Gastroesophageal sphincter (tissue), 3 donors: ENCODE measurements around the gene CUL9.

ENCODE experiments used
- CTCF ChIP-seq, 4 experiments: fragments of 200-600 bp in 2 of 4; fragments of 450-650 bp in 2 of 4; sonication (generic) in 1 of 4; IDR thresholded peaks; one replicate each; pipeline ENCODE4 v1.5.1; 2017 to 2019; ENCODE audit warnings: antibody characterized with exemption in 4 of 4, mild to moderate bottlenecking in 2 of 4, moderate library complexity in 2 of 4
- EP300 ChIP-seq: sonication (generic); formaldehyde crosslinking; IDR thresholded peaks from one replicate; pipeline ENCODE4 v1.6.1; 2017; ENCODE audit warnings: antibody characterized with exemption, mild to moderate bottlenecking
- POLR2A ChIP-seq, 2 donors: fragments of 450-650 bp; IDR thresholded peaks; one replicate each; pipeline ENCODE4 v1.6.1; 2017; ENCODE audit warnings: antibody characterized with exemption in 2 of 2, mild to moderate bottlenecking in 2 of 2, moderate library complexity in 1 of 2
- POLR2AphosphoS5 ChIP-seq: sonication (generic); formaldehyde crosslinking; IDR thresholded peaks from one replicate; pipeline ENCODE4 v1.6.1; 2017; ENCODE audit warnings: antibody characterized with exemption

- no peak for TF ChIP-seq CTCF (IDR thresholded peaks at IDR 0.05)
- TF ChIP-seq POLR2A (IDR thresholded peaks at IDR 0.05), result no peak
- no peak for TF ChIP-seq POLR2AphosphoS5
- TF ChIP-seq EP300, result no peak
These were observed 89.3 kb downstream of the CUL9 start for GRCh38 chr6:43271103-43271815.
